Endothelial cell of hepatic sinusoid (primary cell): ENCODE measurements around the gene KNDC1.

Experiments
- in situ Hi-C: cut with HindIII; loops from 2 replicates; pipeline ENCODE4 v1.10.0; 2017; ENCODE audit warnings: low sequenced_read_pairs

KNDC1 gene

DNA sequence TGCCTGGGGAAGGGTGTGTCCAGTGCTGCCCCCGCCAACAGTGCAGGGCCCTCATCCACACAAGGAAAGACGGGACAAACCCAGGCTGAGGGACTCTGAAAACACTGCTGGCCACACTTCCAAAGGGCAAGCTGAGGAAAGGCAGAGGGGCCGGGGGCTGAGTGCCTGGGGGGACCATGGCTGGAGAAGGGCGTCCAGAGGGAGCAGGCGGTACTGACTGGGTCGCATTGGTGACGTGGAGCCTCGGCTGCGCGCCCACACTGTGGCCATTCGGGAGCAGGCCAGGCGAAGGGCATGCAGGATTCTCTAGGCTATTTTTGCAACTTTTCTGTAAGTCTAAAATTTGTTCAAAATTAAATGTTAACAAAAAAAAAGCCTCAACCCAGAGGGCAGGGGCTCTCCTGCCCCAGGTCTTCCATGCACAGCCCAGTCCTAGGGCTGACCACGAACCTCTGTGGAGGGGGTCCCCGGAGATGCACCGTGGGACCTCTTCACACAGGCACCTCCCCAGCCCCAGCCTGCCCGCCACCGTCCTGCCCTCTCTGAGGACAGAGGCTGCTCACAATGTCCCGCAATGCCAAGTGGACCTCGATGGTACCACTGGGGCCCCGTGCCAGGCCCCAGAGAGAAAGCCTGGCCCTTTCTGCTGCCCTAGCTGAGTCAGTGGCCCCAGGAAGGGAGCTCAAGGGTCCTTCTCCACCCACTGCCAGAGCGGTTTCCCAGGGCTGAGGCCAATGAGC, 106.2 kb downstream of the KNDC1 start:
- in situ Hi-C loops = no loop called here

DNA sequence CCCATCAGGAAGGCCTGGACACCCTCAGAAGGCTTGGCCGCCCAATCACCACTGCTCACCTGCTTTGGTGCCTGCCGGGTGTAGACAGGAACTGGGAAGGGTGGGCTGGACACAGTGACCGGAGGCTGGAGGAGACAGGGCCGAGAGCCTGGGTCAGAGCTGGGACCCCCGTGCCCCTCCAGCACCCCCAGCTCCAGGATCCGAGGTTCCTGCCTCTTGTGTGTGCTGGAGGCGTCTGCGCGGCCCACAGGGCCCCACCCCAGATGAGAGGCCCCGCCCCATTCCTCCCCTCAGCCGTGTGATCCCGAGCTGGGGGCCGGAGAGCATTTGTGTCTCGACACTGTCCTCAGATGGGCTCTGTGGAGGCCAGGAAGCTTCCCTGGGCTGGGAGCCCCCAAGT, 107.3 kb downstream of the KNDC1 start:
- in situ Hi-C loops = no loop called here

DNA sequence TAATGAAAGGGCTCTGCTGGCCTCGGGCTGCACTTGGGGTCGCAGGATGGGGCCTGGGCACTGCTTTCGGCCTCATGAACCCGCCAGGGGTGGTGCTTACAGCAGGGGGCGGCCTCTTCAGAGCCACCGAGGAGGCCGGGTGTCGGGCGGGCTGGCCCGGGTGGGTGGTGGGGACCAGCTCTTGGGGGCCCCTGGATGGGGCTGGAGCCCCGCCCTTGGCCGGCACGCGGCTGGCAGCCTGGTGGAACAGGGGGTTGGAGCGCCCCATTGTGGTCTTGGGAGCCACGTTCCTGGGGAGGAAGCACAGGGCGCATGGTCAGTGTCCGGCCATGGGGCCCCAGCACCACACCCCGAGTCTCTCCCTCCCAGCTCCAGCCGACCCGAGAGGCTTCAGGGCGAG, 107.8 kb downstream of the KNDC1 start:
- in situ Hi-C loops = no loop called here

DNA sequence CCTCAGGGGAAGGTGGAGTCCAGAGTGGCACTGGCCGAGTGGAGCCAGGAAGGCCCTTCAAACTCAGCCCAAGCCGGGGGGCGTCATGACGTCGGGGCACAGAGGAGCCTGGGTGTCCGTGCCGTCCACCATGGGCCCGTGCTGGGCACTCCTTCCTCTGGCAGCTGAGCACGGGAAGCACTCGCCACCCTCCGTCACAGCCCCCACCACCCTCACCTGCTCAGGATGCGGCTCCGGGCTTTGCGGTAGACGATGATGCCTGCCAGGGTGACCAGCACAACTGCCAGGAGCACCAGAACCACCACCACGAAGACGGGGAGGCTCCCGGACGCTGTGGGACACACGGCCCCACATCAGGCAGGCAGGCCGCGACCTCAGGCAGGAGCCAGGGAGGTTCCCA, 108.5 kb downstream of the KNDC1 start:
- in situ Hi-C loops = no loop called here

DNA sequence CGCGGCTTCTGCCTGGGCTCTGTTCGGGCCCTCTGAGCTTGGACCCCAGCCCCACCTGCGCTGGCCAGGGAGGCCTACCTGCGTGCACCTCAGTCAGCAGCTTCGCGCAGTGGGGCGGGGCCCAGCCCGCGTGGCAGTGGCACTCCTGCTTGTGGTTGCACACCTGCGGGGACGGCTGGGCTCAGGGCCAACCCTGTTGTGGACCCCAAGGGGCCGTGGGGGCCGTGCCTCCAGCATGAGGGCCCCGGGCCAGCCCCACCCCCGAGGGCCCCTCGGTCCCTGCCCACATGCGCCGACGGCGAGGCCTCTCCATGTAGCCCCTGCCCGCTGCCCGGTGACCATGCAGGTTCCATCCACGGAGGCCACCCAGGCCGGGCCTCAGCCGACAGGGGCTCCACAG, 109.3 kb downstream of the KNDC1 start:
- in situ Hi-C loops = no loop called here

DNA sequence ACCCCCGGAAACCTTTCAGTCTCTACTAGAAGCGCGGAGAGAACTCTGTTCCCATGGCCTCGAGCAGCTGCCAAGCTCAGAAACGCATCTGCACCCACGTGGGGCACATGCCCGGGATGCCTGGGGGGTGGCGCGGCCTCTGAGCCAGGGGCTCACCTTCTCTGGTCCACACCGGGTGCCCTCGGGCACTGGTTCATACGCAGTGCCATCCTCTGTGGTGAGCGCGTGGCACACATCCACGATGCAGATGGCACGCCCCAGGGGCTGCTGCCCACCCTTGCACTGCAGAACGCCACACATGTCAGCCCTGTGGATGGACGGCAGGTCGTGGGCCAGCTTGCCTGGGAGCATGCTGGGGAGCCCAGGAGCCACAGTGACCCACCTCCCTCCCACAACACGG, 110.2 kb downstream of the KNDC1 start:
- in situ Hi-C loops = no loop called here

- in situ Hi-C loops = no loop called here
These were observed 110.8 kb downstream of the KNDC1 start for GRCh38 chr10:133270773-133271297.

- in situ Hi-C loops = no loop called here
These were observed 111.7 kb downstream of the KNDC1 start for GRCh38 chr10:133271521-133272300.

DNA sequence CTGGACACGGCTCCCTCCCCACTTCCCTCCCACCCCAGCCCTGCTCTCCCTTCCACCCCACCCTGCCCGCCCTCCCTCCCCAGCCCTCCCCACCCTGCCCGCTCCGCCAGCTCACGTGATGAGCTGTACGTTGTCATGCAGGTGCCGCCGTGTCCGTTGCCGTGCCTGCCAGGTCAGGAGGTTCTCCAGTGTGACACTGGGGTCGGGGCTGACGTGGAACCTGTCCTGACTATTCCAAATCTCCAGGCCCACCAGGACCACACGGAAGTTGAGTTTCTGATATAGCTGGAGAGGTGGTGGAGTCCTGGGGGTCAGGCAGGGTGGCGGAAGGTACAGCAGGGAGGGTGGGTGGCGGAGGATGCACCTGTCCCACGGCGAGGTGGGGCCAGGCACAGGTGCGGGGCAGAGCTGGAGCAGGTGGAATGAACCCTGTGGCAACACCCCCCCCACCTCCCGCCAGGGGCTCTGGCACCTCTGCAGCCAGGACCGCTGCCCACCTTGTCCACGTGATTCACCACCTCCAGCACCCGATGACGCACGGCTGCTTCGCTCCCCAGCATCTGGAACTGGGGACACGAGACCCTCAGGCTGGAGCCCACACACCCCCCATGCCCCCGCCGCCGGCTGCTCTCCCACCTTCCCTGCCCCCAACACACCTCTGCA, 112.4 kb downstream of the KNDC1 start:
- in situ Hi-C loops = no loop called here

DNA sequence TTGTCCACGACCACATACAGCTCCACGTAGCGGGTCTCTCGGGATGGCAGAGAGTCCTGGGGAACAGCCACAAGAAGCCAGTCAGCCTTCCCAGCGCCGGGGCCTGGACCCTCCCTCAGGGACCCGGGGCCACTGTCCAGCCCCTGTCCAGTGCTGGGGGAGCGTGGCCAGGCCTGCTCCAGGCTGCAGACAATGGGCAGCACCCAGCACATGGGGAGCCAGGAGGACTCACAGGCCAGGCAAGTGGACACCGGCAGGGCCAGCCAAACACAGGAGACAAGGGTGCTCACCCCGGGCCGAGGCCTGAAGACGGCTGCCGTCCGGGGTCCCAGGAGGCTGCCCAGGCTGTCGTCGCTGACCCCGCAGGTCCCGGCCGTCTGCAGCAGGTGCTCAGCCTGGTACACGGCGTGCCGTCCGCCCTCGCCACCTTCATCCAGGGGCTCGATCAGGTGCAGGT, 113.0 kb downstream of the KNDC1 start:
- in situ Hi-C loops = no loop called here

DNA sequence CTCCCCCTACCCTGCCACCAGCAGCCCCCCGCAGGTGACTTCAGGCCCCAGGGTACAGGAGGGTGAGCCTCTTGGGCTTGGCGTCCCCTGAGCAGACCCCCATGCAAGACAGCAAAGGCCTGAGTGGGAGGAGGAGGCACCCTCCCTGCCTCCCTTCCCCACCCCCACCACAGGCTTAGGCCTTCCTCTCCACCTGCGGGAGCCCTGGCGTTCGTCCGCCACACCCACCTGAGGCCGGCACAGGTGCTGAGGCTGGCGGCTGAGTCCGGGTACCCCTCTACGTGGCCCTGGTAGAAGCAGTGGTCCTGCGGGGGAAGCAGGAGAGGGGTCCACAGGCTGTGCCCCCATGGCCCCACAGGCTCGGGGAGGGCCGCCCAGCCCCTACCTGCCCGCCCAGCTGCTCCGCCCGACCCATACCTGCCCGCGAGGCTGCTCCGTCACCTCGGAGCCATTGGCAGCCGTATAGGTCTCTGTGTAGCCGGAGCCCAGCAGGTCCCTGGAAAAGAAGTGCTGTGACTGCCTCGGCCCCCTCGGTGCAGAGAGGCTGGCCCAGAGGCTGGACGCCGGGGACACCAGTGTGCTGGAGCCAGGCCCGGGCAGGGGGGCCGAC, 113.6 kb downstream of the KNDC1 start:
- in situ Hi-C loops = no loop called here

- in situ Hi-C loops = no loop called here
These were observed 115.0 kb downstream of the KNDC1 start for GRCh38 chr10:133274751-133275683.

DNA sequence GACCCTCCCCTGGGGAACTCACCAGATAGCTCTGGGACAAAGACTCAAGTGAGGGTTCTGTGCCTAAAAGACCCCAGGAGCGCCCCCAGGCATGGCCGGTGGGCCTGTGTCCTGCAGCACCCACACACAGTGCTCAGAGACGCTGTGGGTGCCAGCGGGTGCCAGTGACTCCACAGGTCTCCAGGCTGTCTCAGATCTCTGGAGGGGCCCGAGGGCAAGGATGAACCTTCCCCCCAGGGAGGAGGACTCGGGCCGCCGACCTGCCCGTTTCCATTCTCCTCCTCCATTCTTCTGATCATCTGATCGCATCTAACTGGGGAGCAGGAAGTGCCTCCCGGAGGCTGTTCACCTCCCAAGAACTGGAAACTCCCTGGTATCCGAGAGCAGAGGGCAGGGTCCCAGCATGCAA, 115.7 kb downstream of the KNDC1 start:
- in situ Hi-C loops = no loop called here
